Skeletal muscle satellite cell (primary cell): ENCODE data around the gene TMEM132C.

Source experiments
- H3K27me3 ChIP-seq: 2 replicates; pipeline ENCODE4 v1.7.0; 2013; ENCODE audit warnings: low read length; ENCODE audit not compliant: control insufficient read depth, insufficient read depth
- H3K36me3 ChIP-seq: 2 replicates; pipeline ENCODE4 v1.7.0; 2013; ENCODE audit warnings: mild to moderate bottlenecking, control low read depth, low read length; ENCODE audit not compliant: insufficient read depth
- H3K4me1 ChIP-seq: 2 replicates; pipeline ENCODE4 v1.7.0; 2013; ENCODE audit warnings: low read length; ENCODE audit not compliant: control insufficient read depth, insufficient read depth
- H3K4me2 ChIP-seq: 2 replicates; pipeline ENCODE4 v1.7.0; 2013; ENCODE audit warnings: mild to moderate bottlenecking, low read length
- H3K4me3 ChIP-seq: 2 replicates; pipeline ENCODE4 v1.7.0; 2013; ENCODE audit warnings: low read length
- H3K9ac ChIP-seq: 2 replicates; pipeline ENCODE4 v1.7.0; 2013; ENCODE audit warnings: mild to moderate bottlenecking, low read depth, low read length, moderate library complexity
- H3K9me3 ChIP-seq: replicated peaks from 2 replicates; pipeline ENCODE4 v1.7.0; 2013; ENCODE audit warnings: mild to moderate bottlenecking, control low read depth, low read length

TMEM132C gene

GRCh38 chr12:128322341-128322740 lies 55.4 kb downstream of the TMEM132C start:
- no peaks in the 10 kb centered on the region for H3K4me1 ChIP-seq
- no peaks in the 10 kb centered on the region for H3K27me3 ChIP-seq
- no peaks in the 10 kb centered on the region for H3K9me3 ChIP-seq
- H3K36me3 ChIP-seq = no peaks in the 10 kb centered on the region
- no peak overlapping the region for H3K4me2 ChIP-seq
- no peak overlapping the region for H3K4me3 ChIP-seq
- no peak overlapping the region for H3K9ac ChIP-seq

- no peak overlapping the region for H3K9ac ChIP-seq
- no peaks in the 10 kb centered on the region for H3K27me3 ChIP-seq
- H3K4me2 ChIP-seq = no peak overlapping the region
- H3K4me1 ChIP-seq = no peaks in the 10 kb centered on the region
- no peaks in the 10 kb centered on the region for H3K36me3 ChIP-seq
- no peaks in the 10 kb centered on the region for H3K9me3 ChIP-seq
- H3K4me3 ChIP-seq = no peak overlapping the region
Observed at GRCh38 chr12:128323145-128323920, 56.4 kb downstream of the TMEM132C start.

- H3K4me2 ChIP-seq = no peak overlapping the region
- H3K4me3 ChIP-seq = no peak overlapping the region
- no peaks in the 10 kb centered on the region for H3K36me3 ChIP-seq
- no peak overlapping the region for H3K9ac ChIP-seq
- H3K9me3 ChIP-seq = no peaks in the 10 kb centered on the region
- no peaks in the 10 kb centered on the region for H3K27me3 ChIP-seq
- H3K4me1 ChIP-seq = no peaks in the 10 kb centered on the region
Observed at GRCh38 chr12:128325646-128326045, 58.7 kb downstream of the TMEM132C start.

GRCh38 chr12:128326406-128326805 lies 59.4 kb downstream of the TMEM132C start:
- Histone ChIP-seq H3K4me1 (no peaks in the 10 kb centered on the region), H3K9ac (no peak overlapping the region), H3K9me3 (no peaks in the 10 kb centered on the region), H3K4me2 (no peak overlapping the region), H3K27me3 (no peaks in the 10 kb centered on the region), H3K36me3 (no peaks in the 10 kb centered on the region), H3K4me3 (no peak overlapping the region)

GRCh38 chr12:128328961-128329360 lies 62.0 kb downstream of the TMEM132C start:
- no peak overlapping the region for H3K4me2 ChIP-seq

GRCh38 chr12:128336204-128337070 lies 69.5 kb downstream of the TMEM132C start:
- no peaks in the 10 kb centered on the region for H3K36me3 ChIP-seq
- H3K4me1 ChIP-seq = no peaks in the 10 kb centered on the region
- H3K4me3 ChIP-seq = no peak overlapping the region
- no peak overlapping the region for H3K9ac ChIP-seq
- H3K4me2 ChIP-seq = no peak overlapping the region
- H3K27me3 ChIP-seq = no peaks in the 10 kb centered on the region
- H3K9me3 ChIP-seq = peaks cover 27% of the 10 kb centered on the region

More at GRCh38 chr12:128328961-128329360, 62.0 kb downstream of the TMEM132C start:
- no peaks in the 10 kb centered on the region for H3K36me3 ChIP-seq
- H3K27me3 ChIP-seq = no peaks in the 10 kb centered on the region
- H3K4me1 ChIP-seq = no peaks in the 10 kb centered on the region
- no peak overlapping the region for H3K4me3 ChIP-seq
- H3K9me3 ChIP-seq = peaks cover 12% of the 10 kb centered on the region
- H3K9ac ChIP-seq = no peak overlapping the region

- Histone ChIP-seq H3K4me1 (no peaks in the 10 kb centered on the region), H3K9me3 (peaks cover 27% of the 10 kb centered on the region), H3K36me3 (no peaks in the 10 kb centered on the region), H3K9ac (no peak overlapping the region), H3K27me3 (no peaks in the 10 kb centered on the region), H3K4me3 (no peak overlapping the region), H3K4me2 (no peak overlapping the region)
Observed at GRCh38 chr12:128337071-128337345, 70.0 kb downstream of the TMEM132C start.

- Histone ChIP-seq H3K4me1 (no peaks in the 10 kb centered on the region), H3K9me3 (peaks cover 27% of the 10 kb centered on the region), H3K9ac (no peak overlapping the region), H3K36me3 (no peaks in the 10 kb centered on the region), H3K27me3 (no peaks in the 10 kb centered on the region), H3K4me2 (no peak overlapping the region), H3K4me3 (no peak overlapping the region)
Observed at GRCh38 chr12:128337431-128338170, 70.6 kb downstream of the TMEM132C start.

GRCh38 chr12:128338386-128339125 lies 71.6 kb downstream of the TMEM132C start:
- H3K4me2 ChIP-seq = no peak overlapping the region
- no peaks in the 10 kb centered on the region for H3K36me3 ChIP-seq
- no peaks in the 10 kb centered on the region for H3K27me3 ChIP-seq
- H3K9me3 ChIP-seq = peaks cover 19% of the 10 kb centered on the region
- no peak overlapping the region for H3K9ac ChIP-seq
- no peak overlapping the region for H3K4me3 ChIP-seq
- no peaks in the 10 kb centered on the region for H3K4me1 ChIP-seq

GRCh38 chr12:128339126-128339520 lies 72.2 kb downstream of the TMEM132C start:
- no peaks in the 10 kb centered on the region for H3K4me1 ChIP-seq
- no peak overlapping the region for H3K4me2 ChIP-seq
- H3K36me3 ChIP-seq = no peaks in the 10 kb centered on the region
- H3K27me3 ChIP-seq = no peaks in the 10 kb centered on the region
- H3K9ac ChIP-seq = no peak overlapping the region
- H3K4me3 ChIP-seq = no peak overlapping the region
- peaks cover 14% of the 10 kb centered on the region for H3K9me3 ChIP-seq

GRCh38 chr12:128339631-128340030 lies 72.7 kb downstream of the TMEM132C start:
- no peak overlapping the region for H3K4me2 ChIP-seq
- no peak overlapping the region for H3K4me3 ChIP-seq
- peaks cover 14% of the 10 kb centered on the region for H3K9me3 ChIP-seq
- no peak overlapping the region for H3K9ac ChIP-seq
- H3K4me1 ChIP-seq = no peaks in the 10 kb centered on the region
- H3K36me3 ChIP-seq = no peaks in the 10 kb centered on the region
- H3K27me3 ChIP-seq = no peaks in the 10 kb centered on the region
